IMR-90 (cell line): ENCODE measurements around the gene RAB3C. TPM values are rescaled to one million over a fixed set of nuclear protein-coding genes. Genes with fewer than 3 reads are reported as not detected.

ENCODE experiments used
- ATAC-seq: fragments of 200-7000 bp; cut with Tn5 transposase; 2 replicates; pipeline ENCODE4 v1.9.1; 2020; ENCODE audit warnings: low read depth, mild to moderate bottlenecking, moderate library complexity
- BruUV-seq: library from RNA; stranded (reverse); fragments of 400-500 nt; replicated peaks from 2 replicates; lab custom pipeline; 2021; lab: Mats Ljungman, UMichigan
- CTCF ChIA-PET: fragments of 300-600 bp; formaldehyde crosslinking; extraction: SDS; loops from one replicate; lab custom pipeline; 2021; ENCODE audit warnings: antibody characterized with exemption; lab: Yijun Ruan, JAX
- POLR2A ChIA-PET: fragments of 300-600 bp; sonication (Branson Sonifier 250); formaldehyde crosslinking; loops from one replicate; lab custom pipeline; 2022; ENCODE audit warnings: antibody characterized with exemption; ENCODE audit not compliant: unreplicated experiment; lab: Charles Lee
- DNase-seq: peaks from one replicate; pipeline ENCODE4 v3.0.0; 2013
- H2AFZ ChIP-seq: replicated peaks from 2 replicates; pipeline ENCODE3; 2013; ENCODE audit warnings: low read length, mild to moderate bottlenecking; ENCODE audit not compliant: poor library complexity
- H2AK5ac ChIP-seq: 2 replicates; pipeline ENCODE4 v1.6.1; 2013; ENCODE audit warnings: low read depth, low read length, inconsistent platforms
- H2AK9ac ChIP-seq: replicated peaks from 2 replicates; pipeline ENCODE3; 2013; ENCODE audit warnings: mild to moderate bottlenecking, low read depth, low read length, moderate library complexity; ENCODE audit not compliant: poor library complexity
- H2BK120ac ChIP-seq: 2 replicates; pipeline ENCODE4 v1.6.1; 2013; ENCODE audit warnings: low read depth, low read length, inconsistent platforms
- H2BK15ac ChIP-seq: 3 replicates; pipeline ENCODE4 v1.6.1; 2013; ENCODE audit warnings: low read depth, low read length, inconsistent platforms
- H2BK20ac ChIP-seq: 2 replicates; pipeline ENCODE4 v1.6.1; 2013; ENCODE audit warnings: low read depth, mild to moderate bottlenecking, inconsistent platforms, low read length, moderate library complexity
- H2BK5ac ChIP-seq: 2 replicates; pipeline ENCODE4 v1.6.1; 2013; ENCODE audit warnings: mild to moderate bottlenecking, low read depth, low read length, inconsistent platforms; ENCODE audit not compliant: poor library complexity, severe bottlenecking
- H3K14ac ChIP-seq: replicated peaks from 2 replicates; pipeline ENCODE4 v1.6.1; 2013; ENCODE audit warnings: low read depth, low read length, inconsistent platforms
- H3K18ac ChIP-seq: 2 replicates; pipeline ENCODE4 v1.6.1; 2013; ENCODE audit warnings: low read depth, low read length, control low read depth
- H3K23ac ChIP-seq: 2 replicates; pipeline ENCODE4 v1.6.1; 2013; ENCODE audit warnings: low read depth, low read length, inconsistent platforms
- H3K27ac ChIP-seq: 2 replicates; pipeline ENCODE4 v1.5.1; 2013; ENCODE audit warnings: mild to moderate bottlenecking, control low read depth, low read length; ENCODE audit not compliant: insufficient read depth
- H3K27me3 ChIP-seq: 2 replicates; pipeline ENCODE4 v1.6.1; 2013; ENCODE audit warnings: low read length; ENCODE audit not compliant: control insufficient read depth, insufficient read depth
- H3K36me3 ChIP-seq: 2 replicates; pipeline ENCODE4 v1.6.1; 2013; ENCODE audit warnings: low read length, mixed read lengths; ENCODE audit not compliant: control insufficient read depth, insufficient read depth
- H3K4ac ChIP-seq: 2 replicates; pipeline ENCODE4 v1.6.1; 2013; ENCODE audit warnings: low read depth, low read length, inconsistent platforms
- H3K4me1 ChIP-seq: 2 replicates; pipeline ENCODE4 v1.6.1; 2013; ENCODE audit warnings: low read length, mixed read lengths; ENCODE audit not compliant: control insufficient read depth, insufficient read depth
- H3K4me2 ChIP-seq: 2 replicates; pipeline ENCODE4 v1.6.1; 2013; ENCODE audit warnings: low read depth, mild to moderate bottlenecking, control low read depth, low read length, moderate library complexity
- H3K4me3 ChIP-seq: 2 replicates; pipeline ENCODE4 v1.5.1; 2013; ENCODE audit warnings: low read depth, mild to moderate bottlenecking, control low read depth, low read length, moderate library complexity; ENCODE audit not compliant: insufficient read depth
- H3K56ac ChIP-seq: 2 replicates; pipeline ENCODE4 v1.6.1; 2013; ENCODE audit warnings: low read length, inconsistent platforms; ENCODE audit not compliant: insufficient read depth; ENCODE audit errors: extremely low read depth
- H3K79me1 ChIP-seq, 2 experiments: 2 replicates each; pipeline ENCODE4 v1.6.1; 2013; ENCODE audit warnings: low read length in 2 of 2, inconsistent platforms in 1 of 2, low read depth in 1 of 2
- H3K9ac ChIP-seq: 2 replicates; pipeline ENCODE4 v1.6.1; 2013; ENCODE audit warnings: low read depth, low read length, control low read depth
- H3K9me1 ChIP-seq: 2 replicates; pipeline ENCODE4 v1.6.1; 2013; ENCODE audit warnings: low read length, inconsistent platforms; ENCODE audit not compliant: insufficient read depth
- H3K9me3 ChIP-seq: 2 replicates; pipeline ENCODE4 v1.6.1; 2013; ENCODE audit warnings: low read length; ENCODE audit not compliant: control insufficient read depth, insufficient read depth
- H4K20me1 ChIP-seq: 2 replicates; pipeline ENCODE4 v1.6.1; 2013; ENCODE audit warnings: low read length, inconsistent platforms; ENCODE audit not compliant: insufficient read depth
- H4K5ac ChIP-seq: 2 replicates; pipeline ENCODE4 v1.6.1; 2013; ENCODE audit warnings: mild to moderate bottlenecking, low read depth, low read length, control low read depth
- H4K8ac ChIP-seq, 2 experiments: 2 replicates each; pipeline ENCODE4 v1.6.1; 2013; ENCODE audit warnings: low read depth in 2 of 2, low read length in 2 of 2, control low read depth in 1 of 2, inconsistent platforms in 1 of 2
- H4K91ac ChIP-seq: 2 replicates; pipeline ENCODE4 v1.6.1; 2013; ENCODE audit warnings: low read depth, low read length, inconsistent platforms; ENCODE audit not compliant: insufficient read depth
- USF2 ChIP-seq: fragments of 150-350 bp; IDR thresholded peaks from 2 replicates; pipeline ENCODE4 v1.6.1; 2017; ENCODE audit warnings: mild to moderate bottlenecking, antibody characterized with exemption, low read length, low read depth
- WGBS, 2 experiments: methylation state at CpG; one replicate each; pipeline versions ENCODE4 v1.1.5 to v1.1.7; 2013; ENCODE audit warnings: missing lambda C conversion rate in 2 of 2; ENCODE audit not compliant: insufficient read length in 1 of 2; ENCODE audit errors: extremely low coverage in 2 of 2; 5-methylcytosine and 5-hydroxymethylcytosine counted together
- dilution Hi-C: fragments of 300-500 bp; cut with HindIII; formaldehyde crosslinking; loops from one replicate; pipeline ENCODE4 v1.14.3; 2018; ENCODE audit warnings: low sequenced_read_pairs; ENCODE audit not compliant: unreplicated experiment
- in situ Hi-C: fragments of 300-500 bp; cut with MboI; formaldehyde crosslinking; loops from 3 replicates; pipeline ENCODE4 v1.14.3; 2019; ENCODE audit warnings: low sequenced_read_pairs, inconsistent platforms, mixed read lengths
- intact Hi-C: fragments of 100-400 bp; cut with micrococcal nuclease; formaldehyde crosslinking; loops from 2 replicates; pipeline ENCODE4 v1.10.0; 2022
- polyA plus RNA-seq, 3 experiments: library from polyadenylated mRNA; depleted of rRNA; stranded (reverse); fragments of >200 nt; gene quantifications; 2 replicates each; pipeline ENCODE4 v1.2.3, GENCODE V29; 2012; ENCODE audit warnings: low replicate concordance in 1 of 3
- total RNA-seq: library from RNA; depleted of rRNA; stranded (reverse); fragments of >200 nt; gene quantifications from 2 replicates; pipeline ENCODE4 v1.2.3, GENCODE V29; 2012

Gene RAB3C
- total and polyA plus RNA-seq, 2 of the 4 experiments (the other 2 are of a cell fraction): not detected

- no peaks in the 10 kb centered on the region for H3K9me3 ChIP-seq
- no peak overlapping the region for H2BK15ac ChIP-seq
- in situ Hi-C loops: no loop called here
- no peak overlapping the region for H2AK9ac ChIP-seq
- H3K36me3 ChIP-seq: no peaks in the 10 kb centered on the region
- H2AK5ac ChIP-seq: no peak overlapping the region
- H4K8ac ChIP-seq: no peak overlapping the region
- H3K18ac ChIP-seq: no peak overlapping the region
- H3K9ac ChIP-seq: no peak overlapping the region
- H2BK5ac ChIP-seq: no peak overlapping the region
- no peak overlapping the region for H3K23ac ChIP-seq
- dilution Hi-C loops: no loop called here
- H2BK120ac ChIP-seq: no peak overlapping the region
- WGBS, 2 experiments: 71% methylated on average over 1 of the region's 2 CpGs; no CpG with 5 or more reads in 1 of the 2 experiments
- no peak overlapping the region for H3K4me2 ChIP-seq
- no peaks in the 10 kb centered on the region for H3K79me1 ChIP-seq
- POLR2A ChIA-PET: no interaction called here
- no peak for ATAC-seq
- intact Hi-C loops: no loop called here
- H2AFZ ChIP-seq: no peak overlapping the region
- no peak for DNase-seq
- TF ChIP-seq USF2: no peak
- H3K14ac ChIP-seq: no peak overlapping the region
- no peak overlapping the region for H2BK20ac ChIP-seq
- H4K5ac ChIP-seq: no peak overlapping the region
- H3K27ac ChIP-seq: no peak overlapping the region
- no peak overlapping the region for H3K56ac ChIP-seq
- no peak overlapping the region for H3K4me3 ChIP-seq
- H4K20me1 ChIP-seq: no peaks in the 10 kb centered on the region
- H3K27me3 ChIP-seq: no peaks in the 10 kb centered on the region
- no peaks in the 10 kb centered on the region for H3K4me1 ChIP-seq
- H4K91ac ChIP-seq: no peak overlapping the region
- H3K9me1 ChIP-seq: no peaks in the 10 kb centered on the region
- no peak overlapping the region for H3K4ac ChIP-seq
- no TSS peak for BruUV-seq
- CTCF ChIA-PET: no interaction called here
Measured at GRCh38 chr5:58674070-58674469, 91.2 kb downstream of the RAB3C start.
